Upper lobe of left lung (tissue), 6 donors: ENCODE data around the gene CDKL2. TPM values are rescaled to one million over a fixed set of nuclear protein-coding genes. Genes with fewer than 3 reads are reported as not detected.
A peak's percentile ranks its signal among the peaks of the same experiment; 100 is the strongest.

Experiments
- ATAC-seq, 2 donors: fragments of 200-7000 bp; cut with Tn5 transposase; one replicate each; pipeline ENCODE4 v1.9.1; 2022; ENCODE audit warnings: mild to moderate bottlenecking in 2 of 2, moderate library complexity in 2 of 2; ENCODE audit not compliant: low FRiP score in 2 of 2
- DNase-seq, 2 donors: peaks; one replicate each; pipeline ENCODE4 v3.0.0-alpha.2; 2019 to 2020
- H3K27ac ChIP-seq, 4 donors: fragments of 200-600 bp; sonication (generic); one replicate each; pipeline ENCODE4 v1.5.1; 2016 to 2019
- H3K27me3 ChIP-seq, 4 donors: fragments of 200-600 bp; sonication (generic); one replicate each; pipeline ENCODE4 v1.5.1; 2017 to 2019
- H3K36me3 ChIP-seq, 4 donors: fragments of 200-600 bp; sonication (generic); one replicate each; pipeline ENCODE4 v1.5.1; 2016 to 2019
- H3K4me1 ChIP-seq, 4 donors: fragments of 200-600 bp; sonication (generic); one replicate each; pipeline ENCODE4 v1.5.1; 2018 to 2019
- H3K4me3 ChIP-seq, 4 donors: fragments of 200-600 bp; sonication (generic); one replicate each; pipeline ENCODE4 v1.5.1; 2017 to 2019; ENCODE audit warnings: mild to moderate bottlenecking in 2 of 4, moderate library complexity in 1 of 4
- H3K9me3 ChIP-seq, 4 donors: fragments of 200-600 bp; sonication (generic); one replicate each; pipeline ENCODE4 v1.5.1; 2018 to 2019
- CTCF ChIP-seq, 6 experiments: fragments of 450-650 bp in 4 of 6; fragments of 200-600 bp in 2 of 6; sonication (generic) in 2 of 6; IDR thresholded peaks; one replicate each; pipeline ENCODE4 v1.5.1; 2016 to 2019; ENCODE audit warnings: antibody characterized with exemption in 6 of 6
- EP300 ChIP-seq, 4 donors: sonication (generic); formaldehyde crosslinking; IDR thresholded peaks; one replicate each; pipeline ENCODE4 v1.5.1; 2017; ENCODE audit warnings: antibody characterized with exemption in 4 of 4, control low read depth in 2 of 4
- POLR2A ChIP-seq, 4 donors: fragments of 450-650 bp; IDR thresholded peaks; one replicate each; pipeline ENCODE4 v1.5.1; 2016 to 2017; ENCODE audit warnings: antibody characterized with exemption in 4 of 4, mild to moderate bottlenecking in 2 of 4
- POLR2AphosphoS5 ChIP-seq, 2 donors: sonication (generic); formaldehyde crosslinking; IDR thresholded peaks; one replicate each; pipeline ENCODE4 v1.5.1; 2017; ENCODE audit warnings: antibody characterized with exemption in 2 of 2
- WGBS, 2 donors: methylation state at CpG; one replicate each; pipeline ENCODE4 v1.1.5; 2017 to 2018; 5-methylcytosine and 5-hydroxymethylcytosine counted together
- total RNA-seq, 6 donors: library from RNA; depleted of rRNA in 4 of 6; stranded (reverse); fragments of >200 nt in 4 of 6; gene quantifications; one replicate each; pipeline versions ENCODE4 v1.1.0 to v1.2.1, GENCODE V29; 2016 to 2021
- donor health status: DM: no; HTN: no; CAD: no; lungs with moderate emphysema.
- donor health status: DM: no; HTN: yes; CAD: no; lungs with severe emphysema.

The CDKL2 gene
- total RNA-seq, 6 donors from 2014 or later: 3.7 to 32.4 (median 17.0) TPM

- Histone ChIP-seq H3K4me3 (no peak overlapping the region), H3K27me3 (no peaks in the 10 kb centered on the region), H3K36me3 (peaks cover 8 to 67% (median 22%) of the 10 kb centered on the region in 4 donors), H3K27ac (no peak overlapping the region), H3K9me3 (no peaks in the 10 kb centered on the region), H3K4me1 (peaks cover 4 to 23% (median 7%) of the 10 kb centered on the region in 4 donors)
- ATAC-seq: no peak
- DNase-seq: no peak
- WGBS, 2 donors: 83 to 92% methylated on average over 4 of the region's 4 CpGs
- no peak for TF ChIP-seq POLR2A (IDR thresholded peaks at IDR 0.05)
- TF ChIP-seq POLR2AphosphoS5 (IDR thresholded peaks at IDR 0.05): no peak
- no peak for TF ChIP-seq EP300 (IDR thresholded peaks at IDR 0.05)
Measured at GRCh38 chr4:75658876-75659275, 28.5 kb upstream of the CDKL2 start.

- peaks cover 8 to 84% (median 17%) of the 10 kb centered on the region in 4 donors for H3K36me3 ChIP-seq
- DNase-seq (no peak), ATAC-seq (no peak)
- no peaks in the 10 kb centered on the region for H3K9me3 ChIP-seq
- TF ChIP-seq POLR2A (IDR thresholded peaks at IDR 0.05): no peak
- no peak for TF ChIP-seq EP300 (IDR thresholded peaks at IDR 0.05)
- no peak for TF ChIP-seq POLR2AphosphoS5 (IDR thresholded peaks at IDR 0.05)
- TF ChIP-seq CTCF (IDR thresholded peaks at IDR 0.05): no peak
- H3K27me3 ChIP-seq: no peaks in the 10 kb centered on the region
- H3K4me1 ChIP-seq: peaks cover 4 to 27% (median 10%) of the 10 kb centered on the region in 4 donors
- no peak overlapping the region for H3K27ac ChIP-seq
- WGBS, 2 donors: 79 to 80% methylated on average over 2 of the region's 2 CpGs
- H3K4me3 ChIP-seq: no peak overlapping the region
Measured at GRCh38 chr4:75655562-75655961, 25.2 kb upstream of the CDKL2 start.

GRCh38 chr4:75654905-75655304 is 24.6 kb upstream of the CDKL2 start:
- DNase-seq: no peak
- Histone ChIP-seq H3K9me3 (no peaks in the 10 kb centered on the region), H3K4me1 (peaks cover 3 to 23% (median 9%) of the 10 kb centered on the region in 4 donors), H3K4me3 (no peak overlapping the region), H3K27ac (peak overlapping the region in 1 of 4 donors; percentile 30), H3K36me3 (peaks cover 8 to 86% (median 17%) of the 10 kb centered on the region in 4 donors), H3K27me3 (no peaks in the 10 kb centered on the region)
- 57 to 83% methylated on average over 1 of the region's 1 CpG for WGBS, 2 donors
- ATAC-seq: no peak
- no peak for TF ChIP-seq POLR2AphosphoS5 (IDR thresholded peaks at IDR 0.05)
- no peak for TF ChIP-seq EP300 (IDR thresholded peaks at IDR 0.05)
- TF ChIP-seq CTCF (IDR thresholded peaks at IDR 0.05): no peak
- TF ChIP-seq POLR2A (IDR thresholded peaks at IDR 0.05): no peak

- ATAC-seq (no peak), DNase-seq (no peak)
- Histone ChIP-seq H3K27ac (peak overlapping the region in 1 of 4 donors; percentile 30), H3K4me1 (peaks cover 0 to 14% (median 3%) of the 10 kb centered on the region in 4 donors), H3K9me3 (no peaks in the 10 kb centered on the region), H3K27me3 (no peaks in the 10 kb centered on the region), H3K4me3 (no peak overlapping the region), H3K36me3 (peaks cover 8 to 91% (median 18%) of the 10 kb centered on the region in 4 donors)
- 68 to 84% methylated on average over 2 of the region's 2 CpGs for WGBS, 2 donors
- TF ChIP-seq CTCF (IDR thresholded peaks at IDR 0.05) (peak in 5 of 6 experiments; percentile 20 to 38 (median 31)), POLR2A (IDR thresholded peaks at IDR 0.05) (no peak), POLR2AphosphoS5 (IDR thresholded peaks at IDR 0.05) (no peak)
Measured at GRCh38 chr4:75653845-75654503, 23.6 kb upstream of the CDKL2 start.

GRCh38 chr4:75644095-75644494 is 13.8 kb upstream of the CDKL2 start:
- peaks cover 33 to 55% (median 39%) of the 10 kb centered on the region in 4 donors for H3K36me3 ChIP-seq
- WGBS, 2 donors: 51 to 59% methylated on average over 4 of the region's 4 CpGs
- no peaks in the 10 kb centered on the region for H3K9me3 ChIP-seq
- ATAC-seq: no peak
- H3K27ac ChIP-seq: peak overlapping the region in 2 of 4 donors; percentile 5 to 21
- peaks cover 0 to 15% (median 5%) of the 10 kb centered on the region in 4 donors for H3K4me1 ChIP-seq
- H3K4me3 ChIP-seq: no peak overlapping the region
- no peak for TF ChIP-seq POLR2AphosphoS5 (IDR thresholded peaks at IDR 0.05)
- no peak for TF ChIP-seq EP300 (IDR thresholded peaks at IDR 0.05)
- TF ChIP-seq POLR2A (IDR thresholded peaks at IDR 0.05): no peak
- TF ChIP-seq CTCF (IDR thresholded peaks at IDR 0.05): no peak
- DNase-seq: no peak
- no peaks in the 10 kb centered on the region for H3K27me3 ChIP-seq
